HG03432 (cell line): ENCODE results near the gene TIAM1.
A peak's percentile ranks its signal among the peaks of the same experiment; 100 is the strongest.

ENCODE experiments used
- ATAC-seq: cut with Tn5 transposase; IDR thresholded peaks from one replicate; pipeline ENCODE4 v1.9.1; 2021; ENCODE audit warnings: mild to moderate bottlenecking, moderate library complexity; ENCODE audit not compliant: unreplicated experiment

Gene TIAM1

DNA sequence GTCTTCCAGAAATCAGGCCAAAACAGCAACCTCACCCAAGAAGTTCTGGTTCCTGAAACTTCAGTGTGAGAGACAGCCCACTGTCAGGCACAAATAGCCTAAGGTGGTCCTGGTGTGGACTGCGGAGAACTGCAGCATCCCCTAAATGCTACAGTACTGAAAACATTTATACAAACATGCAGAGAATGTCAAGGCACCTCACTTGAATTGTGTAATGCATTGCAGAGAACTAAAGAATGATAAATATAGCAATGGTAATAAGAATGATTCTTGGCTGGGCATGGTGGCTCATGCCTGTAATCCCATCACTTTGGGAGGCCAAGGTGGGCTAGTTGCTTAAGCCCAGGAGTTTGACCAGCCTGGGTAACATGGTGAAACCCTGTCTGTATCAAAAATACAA, 138.6 kb downstream of the TIAM1 start:
- ATAC-seq = no peak

DNA sequence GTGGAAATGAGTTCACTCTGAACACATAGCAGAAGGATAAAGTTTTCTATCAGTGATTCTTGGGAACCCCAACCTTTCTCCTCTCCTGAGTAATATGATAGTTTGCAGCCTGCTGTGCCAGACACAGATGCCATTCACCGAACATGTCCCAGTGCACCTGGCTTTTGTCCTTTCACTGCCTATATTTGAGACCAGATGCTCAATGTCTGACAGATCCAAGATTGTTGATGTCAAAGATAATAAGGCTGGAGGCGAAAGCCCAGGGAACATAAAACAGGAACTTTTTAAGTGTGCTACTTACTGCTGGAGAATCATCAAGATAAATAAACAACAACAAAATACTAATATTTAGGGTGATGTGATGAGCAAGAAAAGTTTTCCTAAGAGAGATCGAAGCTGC, 139.3 kb downstream of the TIAM1 start:
- ATAC-seq = no peak

GRCh38 chr21:31203431-31204054, 140.5 kb downstream of the TIAM1 start:
- no peak for ATAC-seq

DNA sequence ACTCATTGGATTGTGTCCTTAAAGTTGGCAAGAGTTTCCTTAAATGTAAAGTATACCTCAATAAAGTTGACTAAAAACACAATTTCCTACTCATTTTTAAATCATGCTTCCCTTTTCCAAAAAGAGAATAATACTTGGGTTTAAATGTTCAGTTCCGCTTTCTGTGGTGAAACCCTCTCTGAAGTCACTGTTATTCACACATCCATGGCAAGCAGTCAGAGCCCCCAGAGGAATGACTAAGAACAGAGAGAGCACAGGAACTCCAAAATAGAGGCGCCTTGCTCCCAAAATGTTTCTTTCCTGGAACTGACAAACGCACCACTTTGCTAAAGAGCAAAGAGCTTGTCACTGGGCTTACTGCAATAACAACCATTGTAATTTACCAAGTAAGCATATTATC, 142.5 kb downstream of the TIAM1 start:
- peak; percentile 72 for ATAC-seq

DNA sequence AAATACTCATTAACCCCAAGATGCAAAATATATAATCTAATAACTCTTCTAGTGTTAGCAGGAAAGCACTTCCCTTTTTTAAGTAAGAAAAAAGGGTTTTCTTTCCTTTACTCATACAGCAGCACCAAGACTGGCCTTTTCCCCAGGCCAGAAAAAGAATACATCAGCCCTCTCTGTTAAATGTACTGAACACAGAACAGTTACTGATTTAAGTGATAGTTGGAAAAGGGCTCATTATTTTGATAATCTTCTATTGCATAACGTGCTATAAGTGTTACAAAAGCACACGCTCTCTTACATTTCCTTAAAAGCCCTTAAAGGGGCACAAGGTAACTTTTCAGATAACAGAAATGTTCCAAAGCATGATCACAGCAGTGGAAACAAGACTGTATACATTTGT, 142.9 kb downstream of the TIAM1 start:
- ATAC-seq = no peak

DNA sequence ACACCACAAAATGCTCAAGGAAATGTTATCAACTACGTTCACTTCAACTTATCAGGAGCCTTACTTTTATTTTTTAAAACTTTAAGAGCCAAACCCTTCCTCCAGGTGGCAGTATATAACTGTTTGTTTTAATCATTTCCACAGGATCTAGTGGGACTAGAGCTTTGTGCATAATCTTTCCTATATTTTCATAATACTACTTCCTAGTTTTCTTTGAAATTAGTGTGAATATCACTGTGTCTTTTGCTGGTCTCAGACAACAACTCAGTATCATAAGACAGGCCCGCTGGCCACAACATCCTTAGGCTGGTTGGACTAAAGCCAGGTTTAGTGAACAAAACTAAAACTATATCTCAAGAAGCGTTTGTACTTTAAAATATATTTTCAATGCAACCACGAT, 145.5 kb downstream of the TIAM1 start:
- ATAC-seq = no peak

DNA sequence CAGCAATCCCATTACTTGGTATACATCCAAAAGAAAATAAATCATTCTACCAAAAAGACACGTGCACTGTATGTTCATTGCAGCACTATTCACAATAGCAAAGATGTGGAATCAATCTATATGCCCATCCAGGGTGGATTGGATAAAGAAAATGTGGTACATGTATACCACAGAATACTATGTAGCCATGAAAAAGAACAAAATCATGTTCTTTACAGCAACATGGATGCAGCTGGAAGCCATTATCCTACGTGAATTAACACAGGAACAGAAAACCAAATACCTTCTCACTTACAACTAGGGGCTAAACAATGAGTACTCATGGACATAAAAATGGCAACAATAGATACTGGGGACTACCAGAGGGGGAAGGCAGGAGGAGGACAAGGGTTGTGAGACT, 147.3 kb downstream of the TIAM1 start:
- no peak for ATAC-seq

DNA sequence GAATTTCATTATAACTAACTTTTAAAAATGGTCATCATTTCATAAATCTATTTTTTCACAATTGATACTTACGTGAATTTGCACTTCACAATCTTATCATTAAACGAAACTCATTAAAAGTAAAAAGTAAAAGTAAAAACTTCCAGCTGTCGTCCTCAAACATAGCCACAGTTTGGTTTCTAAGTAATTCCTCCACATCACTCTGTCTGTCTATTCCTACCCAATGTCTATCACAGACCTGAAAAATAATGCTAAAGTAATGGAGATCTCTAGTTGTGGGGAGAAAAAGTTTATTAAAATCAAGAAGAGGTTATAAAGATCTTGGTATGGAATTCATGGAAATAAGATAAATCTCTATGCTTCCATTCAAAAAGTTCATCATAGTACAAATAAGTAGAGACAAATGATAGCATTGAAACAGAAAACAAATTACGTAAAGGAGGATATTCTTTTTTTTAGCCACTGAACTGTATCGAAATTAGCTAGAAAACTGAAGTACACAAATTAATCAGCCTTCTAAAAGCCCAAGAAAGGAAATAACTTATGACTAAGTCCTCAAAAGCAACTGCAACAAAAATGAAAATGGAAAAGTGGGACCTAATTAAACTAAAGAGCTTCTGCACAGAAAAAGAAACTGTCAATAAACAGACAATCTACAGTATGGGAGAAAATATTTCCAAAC, 148.6 kb downstream of the TIAM1 start:
- ATAC-seq = peak; percentile 78

DNA sequence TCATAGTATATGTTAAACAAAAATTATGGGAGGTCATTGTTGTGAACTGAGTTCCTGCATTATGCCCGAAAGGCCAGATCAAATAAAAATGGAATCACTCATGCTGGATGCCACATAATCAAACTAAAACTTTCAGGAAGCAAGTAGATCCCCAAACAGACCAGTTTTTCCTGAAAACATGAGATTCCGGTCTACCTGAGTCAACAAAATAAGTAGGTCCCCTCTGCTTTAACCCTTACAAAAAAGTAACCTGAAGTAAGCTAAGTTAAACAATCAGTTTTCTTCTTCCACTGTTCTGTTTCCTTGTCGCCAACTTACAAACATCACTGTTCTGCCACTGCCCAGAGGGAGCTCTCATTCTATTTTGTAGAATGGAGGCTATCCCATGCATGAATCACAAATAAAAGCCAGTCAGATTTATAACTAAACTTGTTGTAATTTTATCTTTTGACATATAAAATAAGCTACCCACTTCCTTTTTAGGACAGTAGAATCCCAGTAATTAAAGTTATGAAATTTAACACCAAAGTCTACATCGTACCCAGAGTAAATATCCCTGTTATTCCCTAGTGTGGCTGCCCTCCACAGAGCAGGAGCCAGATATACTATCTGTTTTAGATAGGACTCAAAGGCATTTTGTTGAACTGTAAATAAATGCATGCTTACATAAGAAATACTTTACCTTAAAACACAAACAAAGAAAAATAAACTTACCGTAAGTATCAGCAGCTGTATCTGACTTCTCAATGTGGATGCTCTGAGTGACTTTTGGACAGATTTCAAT, 149.4 kb downstream of the TIAM1 start:
- ATAC-seq = no peak

- ATAC-seq = no peak
Observed at GRCh38 chr21:31193761-31194160, 150.3 kb downstream of the TIAM1 start.

- no peak for ATAC-seq
Observed at GRCh38 chr21:31191553-31191952, 152.5 kb downstream of the TIAM1 start.

GRCh38 chr21:31190516-31190915, 153.5 kb downstream of the TIAM1 start:
- ATAC-seq = no peak

DNA sequence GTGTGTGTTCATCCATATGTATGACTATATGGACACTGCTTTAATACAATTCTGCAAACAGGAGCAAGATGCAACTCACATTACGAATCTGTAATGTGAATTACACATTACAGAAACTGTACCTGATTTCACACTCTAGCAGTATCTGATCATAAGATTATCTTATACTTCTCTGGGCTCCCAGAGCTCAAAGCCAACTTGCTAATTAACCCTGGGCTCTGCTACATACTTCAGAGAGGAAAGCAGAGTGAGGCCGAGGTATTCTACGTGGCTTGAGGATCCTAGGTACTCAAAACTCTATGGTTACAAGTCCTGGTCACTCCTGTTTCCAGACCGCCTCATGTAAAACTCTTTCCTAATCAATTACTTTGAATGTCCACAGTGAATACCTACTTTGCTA, 156.6 kb downstream of the TIAM1 start:
- ATAC-seq = no peak

DNA sequence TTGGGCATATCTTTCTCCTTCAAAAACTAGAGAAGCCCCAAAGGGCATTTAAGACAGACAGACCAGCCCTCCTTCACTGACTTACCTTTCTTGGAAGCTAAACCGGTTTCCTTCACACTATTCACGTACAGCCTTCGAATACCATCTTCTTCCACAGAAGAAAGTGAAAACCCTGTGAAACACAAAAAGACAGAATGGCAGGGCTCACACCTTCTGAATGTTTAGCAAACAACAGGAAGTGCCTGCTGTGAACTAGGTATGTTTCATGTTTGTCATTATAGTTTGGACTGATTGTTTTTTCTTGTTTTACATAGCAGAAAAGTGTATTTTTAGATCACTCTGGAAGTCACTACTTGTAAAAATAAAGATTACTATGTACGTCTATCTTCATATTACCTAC, 157.1 kb downstream of the TIAM1 start:
- no peak for ATAC-seq

DNA sequence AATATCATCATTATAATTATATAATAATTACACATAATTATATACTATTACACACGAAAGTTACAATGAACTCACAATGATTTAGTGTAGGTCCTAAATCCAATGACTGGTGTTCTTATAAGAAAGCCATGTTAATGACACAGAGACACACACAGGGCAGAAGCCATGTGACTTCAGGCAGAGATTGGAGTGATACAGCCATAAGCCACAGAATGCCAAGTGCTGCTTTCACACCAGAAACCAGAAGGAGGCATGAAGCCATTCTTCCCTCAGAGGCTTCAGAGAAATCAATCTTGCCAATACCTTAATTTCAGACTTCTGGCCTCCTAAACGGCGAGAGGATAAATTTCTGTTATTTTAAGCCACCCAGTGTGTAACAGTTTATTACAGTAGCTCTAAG, 158.4 kb downstream of the TIAM1 start:
- no peak for ATAC-seq

DNA sequence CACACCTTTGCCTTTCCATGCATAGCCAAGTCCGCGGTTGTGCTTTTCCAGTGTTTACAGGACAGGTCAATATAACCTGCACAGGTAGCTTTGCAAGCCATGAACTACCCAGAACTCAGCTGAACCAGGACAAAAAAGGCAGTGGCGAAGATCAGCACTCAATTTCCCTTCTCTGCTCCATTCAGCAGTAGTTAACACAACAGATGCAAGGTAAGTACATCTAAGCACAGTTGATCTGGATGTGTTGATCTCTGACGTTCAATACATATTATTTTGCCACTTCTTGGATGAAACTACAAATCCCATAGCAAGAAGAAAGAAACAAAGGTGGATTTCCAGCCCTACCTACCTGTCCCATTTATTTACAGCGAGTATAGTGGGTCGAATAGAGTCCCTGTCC, 159.2 kb downstream of the TIAM1 start:
- ATAC-seq = no peak

DNA sequence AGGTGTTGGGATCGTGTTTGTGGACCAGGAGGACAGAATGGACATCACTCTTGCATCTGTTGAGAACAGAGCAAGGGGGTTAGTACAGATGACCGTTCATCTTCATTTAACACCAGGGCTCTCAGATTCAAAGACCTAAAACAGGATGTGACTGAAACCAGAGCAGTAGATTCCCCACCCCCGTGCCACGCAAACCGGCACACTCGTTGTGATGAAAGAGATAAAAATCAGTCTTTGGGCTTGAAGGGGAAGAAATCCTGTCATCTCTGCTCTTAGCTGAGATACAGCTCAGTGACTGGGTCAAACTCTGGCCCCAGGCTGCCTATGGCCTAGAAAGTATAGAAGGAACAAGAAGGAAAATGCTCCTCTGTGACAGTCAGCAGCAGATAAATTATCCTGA, 159.6 kb downstream of the TIAM1 start:
- ATAC-seq = no peak

GRCh38 chr21:31182231-31183140, 161.6 kb downstream of the TIAM1 start:
- no peak for ATAC-seq

DNA sequence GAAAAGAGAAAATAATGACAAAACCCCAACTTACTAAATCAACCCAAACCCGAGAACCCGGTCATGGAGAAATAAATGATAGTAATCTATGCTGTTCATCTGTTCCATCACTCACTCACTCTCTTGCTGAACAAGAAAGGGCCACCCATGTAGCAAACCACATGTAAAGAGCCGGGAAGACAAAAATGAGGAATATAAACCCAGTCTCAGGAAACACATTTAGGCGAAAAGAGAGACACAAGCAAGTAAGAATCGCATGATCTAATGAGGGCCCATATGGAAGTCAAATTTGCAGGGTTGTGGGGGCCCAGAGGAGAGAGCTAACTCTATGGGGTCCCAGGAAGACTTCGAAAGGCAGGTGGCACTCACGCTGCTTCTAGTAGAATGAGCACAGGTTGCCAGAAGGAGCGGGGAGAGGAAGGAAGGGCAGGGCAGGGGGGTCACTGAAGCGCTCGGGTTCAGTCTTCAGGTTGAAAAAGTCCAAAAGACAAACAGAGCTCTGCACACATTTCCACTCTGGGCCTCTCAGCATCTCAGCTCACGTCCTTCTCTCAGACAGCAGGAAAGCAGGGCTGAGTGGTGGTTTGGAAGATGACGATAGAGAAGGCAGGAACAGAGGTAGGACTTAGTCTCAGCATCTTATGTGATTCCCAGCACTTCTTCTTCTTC, 162.8 kb downstream of the TIAM1 start:
- no peak for ATAC-seq

- ATAC-seq = no peak
Observed at GRCh38 chr21:31180256-31181081, 163.6 kb downstream of the TIAM1 start.
